Endothelial cell of umbilical vein (primary cell): Measurements from ENCODE around the gene ITGAE. TPM values are rescaled to one million over a fixed set of nuclear protein-coding genes. Genes with fewer than 3 reads are reported as not detected.

Source experiments
- BruUV-seq: library from RNA; stranded (reverse); fragments of 400-500 nt; replicated peaks from 2 replicates; lab custom pipeline; 2021; lab: Mats Ljungman, UMichigan
- CTCF ChIA-PET: fragments of 300-600, 350-600 bp; sonication (Branson Sonifier 250); formaldehyde crosslinking; loops from one replicate; lab custom pipeline; 2021; ENCODE audit warnings: antibody characterized with exemption, inconsistent platforms; lab: Charles Lee
- POLR2A ChIA-PET: fragments of 300-600, 350-600 bp; sonication (Branson Sonifier 250); formaldehyde crosslinking; loops from one replicate; lab custom pipeline; 2021; ENCODE audit warnings: antibody characterized with exemption, inconsistent platforms; lab: Charles Lee
- DNase-seq: peaks from one replicate; pipeline ENCODE4 v3.0.0-alpha.2; 2011; ENCODE audit warnings: low read depth, low spot score
- FAIRE-seq: peaks from 2 replicates; lab custom pipeline; 2011; peaks lifted over from hg19 to GRCh38; lab: Jason Lieb, UNC
- H2AFZ ChIP-seq: 2 replicates; pipeline ENCODE4 v1.6.0; 2012; ENCODE audit warnings: low read depth, low read length, control low read depth, inconsistent platforms
- H3K27ac ChIP-seq: 2 replicates; pipeline ENCODE4 v1.5.1; 2011; ENCODE audit warnings: low read depth, mild to moderate bottlenecking, control low read depth, low read length, moderate library complexity; ENCODE audit not compliant: insufficient read depth
- H3K27me3 ChIP-seq, 2 experiments: 2 replicates each; pipeline versions ENCODE4 v1.6.0 to v1.6.1; 2011; ENCODE audit warnings: low read length in 2 of 2, mixed read lengths in 1 of 2; ENCODE audit not compliant: control insufficient read depth in 2 of 2, insufficient read depth in 2 of 2
- H3K36me3 ChIP-seq, 2 experiments: 2 replicates in 1 of 2; 3 replicates in 1 of 2; pipeline ENCODE4 v1.5.1; 2011; ENCODE audit warnings: low read length in 2 of 2, mild to moderate bottlenecking in 1 of 2, moderate library complexity in 1 of 2; ENCODE audit not compliant: control insufficient read depth in 2 of 2, insufficient read depth in 2 of 2; ENCODE audit errors: extremely low read depth in 1 of 2
- H3K4me1 ChIP-seq: 3 replicates; pipeline ENCODE4 v1.5.1; 2011; ENCODE audit warnings: mild to moderate bottlenecking, low read length; ENCODE audit not compliant: control insufficient read depth, insufficient read depth; ENCODE audit errors: extremely low read depth
- H3K4me2 ChIP-seq: 2 replicates; pipeline ENCODE4 v1.6.1; 2011; ENCODE audit warnings: low read length, control low read depth, mixed read lengths; ENCODE audit not compliant: insufficient read depth
- H3K4me3 ChIP-seq, 3 experiments: fragments of 200-600 bp in 1 of 3; sonication (generic), shearing (Covaris generic) in 1 of 3; replicated peaks in 1 of 3; 2 replicates each; pipeline ENCODE4 v1.5.1; 2011 to 2016; ENCODE audit warnings: control low read depth in 3 of 3, low read length in 3 of 3, mild to moderate bottlenecking in 2 of 3, inconsistent platforms in 1 of 3, low read depth in 1 of 3, moderate library complexity in 1 of 3; ENCODE audit not compliant: insufficient read depth in 1 of 3
- H3K79me2 ChIP-seq: 2 replicates; pipeline ENCODE4 v1.6.0; 2012; ENCODE audit warnings: low read length, inconsistent platforms; ENCODE audit not compliant: control insufficient read depth, insufficient read depth
- H3K9ac ChIP-seq: replicated peaks from 2 replicates; pipeline ENCODE3; 2011; ENCODE audit warnings: low read length, control low read depth; ENCODE audit not compliant: insufficient read depth; ENCODE audit errors: extremely low read depth
- H3K9me1 ChIP-seq: replicated peaks from 3 replicates; pipeline ENCODE4 v1.6.0; 2011; ENCODE audit warnings: mild to moderate bottlenecking, low read length; ENCODE audit not compliant: control insufficient read depth, insufficient read depth; ENCODE audit errors: extremely low read depth
- H3K9me3 ChIP-seq: replicated peaks from 2 replicates; pipeline ENCODE4 v1.5.1; 2012; ENCODE audit warnings: low read length, inconsistent platforms; ENCODE audit not compliant: control insufficient read depth, insufficient read depth
- H4K20me1 ChIP-seq: replicated peaks from 2 replicates; pipeline ENCODE3; 2011; ENCODE audit warnings: mild to moderate bottlenecking, low read length; ENCODE audit not compliant: control insufficient read depth, insufficient read depth; ENCODE audit errors: extremely low read depth
- CTCF ChIP-seq, 2 donors: IDR thresholded peaks; 1 replicate in 1 of 2; 2 replicates in 1 of 2; pipeline ENCODE4 v1.5.1; 2011; ENCODE audit warnings: low read length in 2 of 2, mild to moderate bottlenecking in 2 of 2, moderate library complexity in 2 of 2, control low read depth in 1 of 2, inconsistent platforms in 1 of 2, low read depth in 1 of 2; ENCODE audit not compliant: insufficient read depth in 1 of 2; ENCODE audit errors: extremely low read depth in 1 of 2
- FOS ChIP-seq: IDR thresholded peaks from 2 replicates; pipeline ENCODE4 v1.6.1; 2011; ENCODE audit warnings: mild to moderate bottlenecking, low read length, moderate library complexity, borderline replicate concordance; ENCODE audit not compliant: insufficient read depth
- GATA2 ChIP-seq: IDR thresholded peaks from 2 replicates; pipeline ENCODE4 v1.7.0; 2011; ENCODE audit warnings: low read depth, mild to moderate bottlenecking, moderate library complexity, mixed read lengths, low read length; ENCODE audit not compliant: insufficient read length, insufficient read depth
- MYC ChIP-seq: IDR thresholded peaks from one replicate; pipeline ENCODE4 v1.6.1; 2011; ENCODE audit warnings: mild to moderate bottlenecking, low read depth, low read length
- POLR2A ChIP-seq: IDR thresholded peaks from 2 replicates; pipeline ENCODE4 v1.6.1; 2012; ENCODE audit warnings: low read depth, mild to moderate bottlenecking, control low read depth, low read length
- dilution Hi-C: fragments of 300-500 bp; cut with MboI; formaldehyde crosslinking; loops from one replicate; pipeline ENCODE4 v1.15.0; 2019; ENCODE audit warnings: low sequenced_read_pairs; ENCODE audit not compliant: extremely low pct_ligation_motif_present
- intact Hi-C: fragments of 100-400 bp; cut with micrococcal nuclease; formaldehyde crosslinking; loops from one replicate; pipeline ENCODE4 v1.10.0; 2022
- polyA plus RNA-seq, 4 experiments: library from polyadenylated mRNA; depleted of rRNA in 3 of 4; stranded (reverse) in 3 of 4; unstranded in 1 of 4; fragments of >200 nt; gene quantifications; 2 replicates each; pipeline versions ENCODE4 v1.2.1 to v1.2.3, GENCODE V29; 2011 to 2012; ENCODE audit warnings: missing spikeins in 1 of 4
- total RNA-seq: library from RNA; stranded (reverse); gene quantifications from 2 replicates; pipeline ENCODE4 v1.2.3, GENCODE V29; 2021

The ITGAE gene
- total and polyA plus RNA-seq, 2 donors (not counting 3 experiments of a cell fraction or from before 2014, with no cell fraction given), result 29.6 to 71.6 TPM

- H3K9ac ChIP-seq, result no peak overlapping the region
- no peak overlapping the region for H3K27ac ChIP-seq
- no peak overlapping the region for H2AFZ ChIP-seq
- dilution Hi-C loops (no loop called here), intact Hi-C loops (loop anchor here (10.0 kb wide), 1 partner anchor 784 kb away; no protein-coding TSS in a partner anchor)
- no peaks in the 10 kb centered on the region for H3K9me1 ChIP-seq
- no peaks in the 10 kb centered on the region for H3K27me3 ChIP-seq
- DNase-seq, result no peak
- TF ChIP-seq FOS (no peak), MYC (no peak), CTCF (IDR thresholded peaks at IDR 0.05; ENCODE audit: extremely low read depth in 1 of 2, insufficient read depth in 1 of 2, low read depth in 1 of 2, low read length in 2 of 2) (no peak), POLR2A (no peak), GATA2 (no peak)
- no peak for FAIRE-seq
- H3K4me1 ChIP-seq, result no peaks in the 10 kb centered on the region
- H3K4me3 ChIP-seq, result no peak overlapping the region
- H4K20me1 ChIP-seq, result no peaks in the 10 kb centered on the region
- no peaks in the 10 kb centered on the region for H3K9me3 ChIP-seq
- H3K79me2 ChIP-seq, result peaks cover 5% of the 10 kb centered on the region
- CTCF ChIA-PET, result interaction anchor here (0.8 to 6.1 kb wide), 11 partner anchors 10 to 145 kb away, joined by 3 to 112 read pairs (median 6); partner anchors contain the start of gene HASPIN
- no peak overlapping the region for H3K4me2 ChIP-seq
- peaks cover 11 to 17% of the 10 kb centered on the region in 2 experiments for H3K36me3 ChIP-seq
- no TSS peak for BruUV-seq
- POLR2A ChIA-PET, result interaction anchor here (0.5 kb wide), 1 partner anchor 11 kb away, joined by 3 read pairs; no protein-coding TSS in a partner anchor
Observed at GRCh38 chr17:3828151-3828851, 27.3 kb upstream of the ITGAE start.
